IMR-90 (cell line): ENCODE results near the gene TMEM252. TPM values are rescaled to one million over a fixed set of nuclear protein-coding genes. Genes with fewer than 3 reads are reported as not detected.

ENCODE experiments used
- ATAC-seq: fragments of 200-7000 bp; cut with Tn5 transposase; 2 replicates; pipeline ENCODE4 v1.9.1; 2020; ENCODE audit warnings: low read depth, mild to moderate bottlenecking, moderate library complexity
- BruUV-seq: library from RNA; stranded (reverse); fragments of 400-500 nt; replicated peaks from 2 replicates; lab custom pipeline; 2021; lab: Mats Ljungman, UMichigan
- CTCF ChIA-PET: fragments of 300-600 bp; formaldehyde crosslinking; extraction: SDS; loops from one replicate; lab custom pipeline; 2021; ENCODE audit warnings: antibody characterized with exemption; lab: Yijun Ruan, JAX
- POLR2A ChIA-PET: fragments of 300-600 bp; sonication (Branson Sonifier 250); formaldehyde crosslinking; loops from one replicate; lab custom pipeline; 2022; ENCODE audit warnings: antibody characterized with exemption; ENCODE audit not compliant: unreplicated experiment; lab: Charles Lee
- DNase-seq: peaks from one replicate; pipeline ENCODE4 v3.0.0; 2013
- H2AFZ ChIP-seq: replicated peaks from 2 replicates; pipeline ENCODE3; 2013; ENCODE audit warnings: low read length, mild to moderate bottlenecking; ENCODE audit not compliant: poor library complexity
- H2AK5ac ChIP-seq: 2 replicates; pipeline ENCODE4 v1.6.1; 2013; ENCODE audit warnings: low read depth, low read length, inconsistent platforms
- H2AK9ac ChIP-seq: replicated peaks from 2 replicates; pipeline ENCODE3; 2013; ENCODE audit warnings: mild to moderate bottlenecking, low read depth, low read length, moderate library complexity; ENCODE audit not compliant: poor library complexity
- H2BK120ac ChIP-seq: 2 replicates; pipeline ENCODE4 v1.6.1; 2013; ENCODE audit warnings: low read depth, low read length, inconsistent platforms
- H2BK15ac ChIP-seq: 3 replicates; pipeline ENCODE4 v1.6.1; 2013; ENCODE audit warnings: low read depth, low read length, inconsistent platforms
- H2BK20ac ChIP-seq: 2 replicates; pipeline ENCODE4 v1.6.1; 2013; ENCODE audit warnings: low read depth, mild to moderate bottlenecking, inconsistent platforms, low read length, moderate library complexity
- H2BK5ac ChIP-seq: 2 replicates; pipeline ENCODE4 v1.6.1; 2013; ENCODE audit warnings: mild to moderate bottlenecking, low read depth, low read length, inconsistent platforms; ENCODE audit not compliant: poor library complexity, severe bottlenecking
- H3K14ac ChIP-seq: replicated peaks from 2 replicates; pipeline ENCODE4 v1.6.1; 2013; ENCODE audit warnings: low read depth, low read length, inconsistent platforms
- H3K18ac ChIP-seq: 2 replicates; pipeline ENCODE4 v1.6.1; 2013; ENCODE audit warnings: low read depth, low read length, control low read depth
- H3K23ac ChIP-seq: 2 replicates; pipeline ENCODE4 v1.6.1; 2013; ENCODE audit warnings: low read depth, low read length, inconsistent platforms
- H3K27ac ChIP-seq: 2 replicates; pipeline ENCODE4 v1.5.1; 2013; ENCODE audit warnings: mild to moderate bottlenecking, control low read depth, low read length; ENCODE audit not compliant: insufficient read depth
- H3K27me3 ChIP-seq: 2 replicates; pipeline ENCODE4 v1.6.1; 2013; ENCODE audit warnings: low read length; ENCODE audit not compliant: control insufficient read depth, insufficient read depth
- H3K36me3 ChIP-seq: 2 replicates; pipeline ENCODE4 v1.6.1; 2013; ENCODE audit warnings: low read length, mixed read lengths; ENCODE audit not compliant: control insufficient read depth, insufficient read depth
- H3K4ac ChIP-seq: 2 replicates; pipeline ENCODE4 v1.6.1; 2013; ENCODE audit warnings: low read depth, low read length, inconsistent platforms
- H3K4me1 ChIP-seq: 2 replicates; pipeline ENCODE4 v1.6.1; 2013; ENCODE audit warnings: low read length, mixed read lengths; ENCODE audit not compliant: control insufficient read depth, insufficient read depth
- H3K4me2 ChIP-seq: 2 replicates; pipeline ENCODE4 v1.6.1; 2013; ENCODE audit warnings: low read depth, mild to moderate bottlenecking, control low read depth, low read length, moderate library complexity
- H3K4me3 ChIP-seq: 2 replicates; pipeline ENCODE4 v1.5.1; 2013; ENCODE audit warnings: low read depth, mild to moderate bottlenecking, control low read depth, low read length, moderate library complexity; ENCODE audit not compliant: insufficient read depth
- H3K56ac ChIP-seq: 2 replicates; pipeline ENCODE4 v1.6.1; 2013; ENCODE audit warnings: low read length, inconsistent platforms; ENCODE audit not compliant: insufficient read depth; ENCODE audit errors: extremely low read depth
- H3K79me1 ChIP-seq, 2 experiments: 2 replicates each; pipeline ENCODE4 v1.6.1; 2013; ENCODE audit warnings: low read length in 2 of 2, inconsistent platforms in 1 of 2, low read depth in 1 of 2
- H3K9ac ChIP-seq: 2 replicates; pipeline ENCODE4 v1.6.1; 2013; ENCODE audit warnings: low read depth, low read length, control low read depth
- H3K9me1 ChIP-seq: 2 replicates; pipeline ENCODE4 v1.6.1; 2013; ENCODE audit warnings: low read length, inconsistent platforms; ENCODE audit not compliant: insufficient read depth
- H3K9me3 ChIP-seq: 2 replicates; pipeline ENCODE4 v1.6.1; 2013; ENCODE audit warnings: low read length; ENCODE audit not compliant: control insufficient read depth, insufficient read depth
- H4K20me1 ChIP-seq: 2 replicates; pipeline ENCODE4 v1.6.1; 2013; ENCODE audit warnings: low read length, inconsistent platforms; ENCODE audit not compliant: insufficient read depth
- H4K5ac ChIP-seq: 2 replicates; pipeline ENCODE4 v1.6.1; 2013; ENCODE audit warnings: mild to moderate bottlenecking, low read depth, low read length, control low read depth
- H4K8ac ChIP-seq, 2 experiments: 2 replicates each; pipeline ENCODE4 v1.6.1; 2013; ENCODE audit warnings: low read depth in 2 of 2, low read length in 2 of 2, control low read depth in 1 of 2, inconsistent platforms in 1 of 2
- H4K91ac ChIP-seq: 2 replicates; pipeline ENCODE4 v1.6.1; 2013; ENCODE audit warnings: low read depth, low read length, inconsistent platforms; ENCODE audit not compliant: insufficient read depth
- BHLHE40 ChIP-seq: fragments of 150-350 bp; IDR thresholded peaks from 2 replicates; pipeline ENCODE4 v1.6.1; 2016; ENCODE audit warnings: mild to moderate bottlenecking, low read depth, low read length
- CEBPB ChIP-seq: IDR thresholded peaks from 2 replicates; pipeline ENCODE4 v1.6.1; 2012; ENCODE audit warnings: low read depth, low read length, improper control_type of control experiment
- CHD1 ChIP-seq: IDR thresholded peaks from 2 replicates; pipeline ENCODE4 v1.6.1; 2012; ENCODE audit warnings: low read depth, low read length, improper control_type of control experiment
- CTCF ChIP-seq: conservative IDR thresholded peaks from 2 replicates; pipeline ENCODE4 v1.5.1; 2012; ENCODE audit warnings: mild to moderate bottlenecking, low read depth, low read length, improper control_type of control experiment
- ELK1 ChIP-seq: fragments of 150-350 bp; IDR thresholded peaks from 2 replicates; pipeline ENCODE4 v1.6.1; 2016; ENCODE audit warnings: low read depth, mild to moderate bottlenecking, low read length, moderate library complexity, borderline replicate concordance
- FOS ChIP-seq: fragments of 150-350 bp; IDR thresholded peaks from 2 replicates; pipeline ENCODE4 v1.6.1; 2016; ENCODE audit warnings: low read depth, low read length
- MAFK ChIP-seq: IDR thresholded peaks from 2 replicates; pipeline ENCODE4 v1.6.1; 2012; ENCODE audit warnings: low read depth, low read length, improper control_type of control experiment
- MAZ ChIP-seq: IDR thresholded peaks from 2 replicates; pipeline ENCODE4 v1.6.1; 2012; ENCODE audit warnings: low read depth, mild to moderate bottlenecking, low read length, improper control_type of control experiment, moderate library complexity, borderline replicate concordance
- MXI1 ChIP-seq: IDR thresholded peaks from 2 replicates; pipeline ENCODE4 v1.6.1; 2012; ENCODE audit warnings: low read depth, mild to moderate bottlenecking, low read length, moderate library complexity, borderline replicate concordance
- NFE2L2 ChIP-seq: fragments of 150-350 bp; IDR thresholded peaks from 2 replicates; pipeline ENCODE4 v1.6.1; 2016; ENCODE audit warnings: low read depth, mild to moderate bottlenecking, low read length
- POLR2A ChIP-seq: IDR thresholded peaks from 2 replicates; pipeline ENCODE4 v1.6.1; 2012; ENCODE audit warnings: mild to moderate bottlenecking, low read depth, low read length
- RAD21 ChIP-seq: IDR thresholded peaks from 2 replicates; pipeline ENCODE4 v1.6.1; 2012; ENCODE audit warnings: low read length, improper control_type of control experiment
- RCOR1 ChIP-seq: IDR thresholded peaks from 2 replicates; pipeline ENCODE4 v1.6.1; 2012; ENCODE audit warnings: mild to moderate bottlenecking, low read length, improper control_type of control experiment; ENCODE audit not compliant: insufficient replicate concordance
- RFX5 ChIP-seq: IDR thresholded peaks from 2 replicates; pipeline ENCODE4 v1.8.0; 2012; ENCODE audit warnings: low read depth, mild to moderate bottlenecking, low read length, moderate library complexity
- SMC3 ChIP-seq: fragments of 150-350 bp; IDR thresholded peaks from 2 replicates; pipeline ENCODE4 v1.6.1; 2016; ENCODE audit warnings: low read depth, mild to moderate bottlenecking, antibody characterized with exemption, low read length, moderate library complexity
- USF2 ChIP-seq: fragments of 150-350 bp; IDR thresholded peaks from 2 replicates; pipeline ENCODE4 v1.6.1; 2017; ENCODE audit warnings: mild to moderate bottlenecking, antibody characterized with exemption, low read length, low read depth
- WGBS, 2 experiments: methylation state at CpG; one replicate each; pipeline versions ENCODE4 v1.1.5 to v1.1.7; 2013; ENCODE audit warnings: missing lambda C conversion rate in 2 of 2; ENCODE audit not compliant: insufficient read length in 1 of 2; ENCODE audit errors: extremely low coverage in 2 of 2; 5-methylcytosine and 5-hydroxymethylcytosine counted together
- dilution Hi-C: fragments of 300-500 bp; cut with HindIII; formaldehyde crosslinking; loops from one replicate; pipeline ENCODE4 v1.14.3; 2018; ENCODE audit warnings: low sequenced_read_pairs; ENCODE audit not compliant: unreplicated experiment
- in situ Hi-C: fragments of 300-500 bp; cut with MboI; formaldehyde crosslinking; loops from 3 replicates; pipeline ENCODE4 v1.14.3; 2019; ENCODE audit warnings: low sequenced_read_pairs, inconsistent platforms, mixed read lengths
- intact Hi-C: fragments of 100-400 bp; cut with micrococcal nuclease; formaldehyde crosslinking; loops from 2 replicates; pipeline ENCODE4 v1.10.0; 2022
- polyA plus RNA-seq, 3 experiments: library from polyadenylated mRNA; depleted of rRNA; stranded (reverse); fragments of >200 nt; gene quantifications; 2 replicates each; pipeline ENCODE4 v1.2.3, GENCODE V29; 2012; ENCODE audit warnings: low replicate concordance in 1 of 3
- total RNA-seq: library from RNA; depleted of rRNA; stranded (reverse); fragments of >200 nt; gene quantifications from 2 replicates; pipeline ENCODE4 v1.2.3, GENCODE V29; 2012

TMEM252 gene
- total and polyA plus RNA-seq, 2 of the 4 experiments (the other 2 are of a cell fraction), result not detected

GRCh38 chr9:68530618-68531017 lies 10.1 kb downstream of the TMEM252 start:
- ATAC-seq (no peak), DNase-seq (peak; percentile 19)
- no peak overlapping the region for H2BK15ac ChIP-seq
- no peak overlapping the region for H2BK20ac ChIP-seq
- BruUV-seq, result no TSS peak
- no peaks in the 10 kb centered on the region for H4K20me1 ChIP-seq
- no peak overlapping the region for H3K56ac ChIP-seq
- no peak overlapping the region for H3K4me3 ChIP-seq
- H3K9me1 ChIP-seq, result no peaks in the 10 kb centered on the region
- in situ Hi-C loops (no loop called here), dilution Hi-C loops (no loop called here), intact Hi-C loops (no loop called here)
- no peak overlapping the region for H4K5ac ChIP-seq
- H2AFZ ChIP-seq, result no peak overlapping the region
- no peak overlapping the region for H3K4ac ChIP-seq
- ChIA-PET POLR2A (no interaction called here), CTCF (interaction anchor here (1.0 kb wide), 1 partner anchor 8 kb away, joined by 3 read pairs; no protein-coding TSS in a partner anchor)
- 10% methylated on average over 2 of the region's 7 CpGs; no CpG with 5 or more reads in 1 of the 2 experiments for WGBS, 2 experiments
- no peaks in the 10 kb centered on the region for H3K9me3 ChIP-seq
- H3K4me1 ChIP-seq, result no peaks in the 10 kb centered on the region
- H2AK9ac ChIP-seq, result no peak overlapping the region
- no peak overlapping the region for H4K91ac ChIP-seq
- H3K23ac ChIP-seq, result no peak overlapping the region
- no peak for TF ChIP-seq SMC3
- no peak for TF ChIP-seq FOS
- TF ChIP-seq CHD1, result no peak
- TF ChIP-seq NFE2L2, result no peak
- TF ChIP-seq MAFK, result no peak
- no peak for TF ChIP-seq BHLHE40
- no peak for TF ChIP-seq POLR2A
- TF ChIP-seq RCOR1, result no peak
- no peak for TF ChIP-seq USF2
- TF ChIP-seq ELK1, result no peak
- TF ChIP-seq RFX5, result no peak
- no peak for TF ChIP-seq MXI1
- TF ChIP-seq RAD21, result no peak
- peak; percentile 36; the same call in 1 of the 2 replicates for TF ChIP-seq CEBPB
- 0 out of 2 replicates have a peak, but pooled peaks have one; percentile 11 for TF ChIP-seq CTCF
- no peak for TF ChIP-seq MAZ
- no peak overlapping the region for H2BK5ac ChIP-seq
- H3K36me3 ChIP-seq, result no peaks in the 10 kb centered on the region
- no peaks in the 10 kb centered on the region for H3K79me1 ChIP-seq
- H3K9ac ChIP-seq, result no peak overlapping the region
- H4K8ac ChIP-seq, result no peak overlapping the region
- H3K18ac ChIP-seq, result no peak overlapping the region
- H3K4me2 ChIP-seq, result no peak overlapping the region
- H3K27ac ChIP-seq, result no peak overlapping the region
- H3K14ac ChIP-seq, result no peak overlapping the region
- no peak overlapping the region for H2AK5ac ChIP-seq
- no peaks in the 10 kb centered on the region for H3K27me3 ChIP-seq
- H2BK120ac ChIP-seq, result no peak overlapping the region
